PC-9 (cell line): ENCODE results near the gene VASH2.
"Not testable (repeated sequence)": the region's sequence is repeated elsewhere in the genome, so short reads cannot be mapped to it uniquely, and the experiment has no call there.

Source experiments
- CTCF ChIP-seq: fragments of 200-600 bp; sonication (generic); conservative IDR thresholded peaks from 2 replicates; pipeline ENCODE4 v1.6.1; 2017; ENCODE audit warnings: mixed run types, antibody characterized with exemption, mild to moderate bottlenecking, moderate library complexity
- EZH2 ChIP-seq: fragments of 200-600 bp; sonication (generic); IDR thresholded peaks from 2 replicates; pipeline ENCODE4 v1.8.0; 2017; ENCODE audit warnings: antibody characterized with exemption, low read depth

DNA sequence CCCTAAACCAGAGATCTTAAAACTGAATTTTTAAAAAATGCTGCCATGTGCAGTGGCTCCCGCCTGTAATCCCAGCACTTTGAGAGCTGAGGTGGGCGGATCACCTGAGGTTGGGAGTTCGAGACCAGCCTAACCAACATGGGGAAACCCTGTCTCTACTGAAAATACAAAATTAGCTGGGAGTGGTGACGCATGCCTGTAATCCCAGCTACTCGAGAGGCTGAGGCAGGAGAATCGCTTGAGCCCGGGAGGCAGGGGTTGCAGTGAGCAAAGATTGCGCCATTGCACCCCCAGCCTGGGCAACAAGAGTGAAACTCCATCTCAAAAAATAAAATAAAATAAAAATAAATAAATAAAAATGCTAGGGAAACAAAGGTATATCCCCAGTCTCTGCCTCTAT is 43.6 kb downstream of the VASH2 start:
- not testable (repeated sequence) for TF ChIP-seq CTCF, EZH2
